Choroid plexus epithelial cell (primary cell): Measurements from ENCODE around the gene ARHGAP18.

ENCODE experiments used
- DNase-seq: peaks from one replicate; pipeline ENCODE4 v3.0.0-alpha.2; 2010; ENCODE audit warnings: low read depth
- H3K4me3 ChIP-seq: 2 replicates; pipeline ENCODE4 v1.5.1; 2011; ENCODE audit warnings: low read depth, mild to moderate bottlenecking, control low read depth, low read length, moderate library complexity
- CTCF ChIP-seq: conservative IDR thresholded peaks from 2 replicates; pipeline ENCODE4 v1.5.1; 2011; ENCODE audit warnings: low read depth, mild to moderate bottlenecking, control low read depth, inconsistent platforms, low read length, moderate library complexity

The ARHGAP18 gene

GRCh38 chr6:129551486-129551885, 158.5 kb downstream of the ARHGAP18 start:
- H3K4me3 ChIP-seq, result no peak overlapping the region
- TF ChIP-seq CTCF, result no peak
- DNase-seq, result no peak

- no peak overlapping the region for H3K4me3 ChIP-seq
- DNase-seq, result no peak
- TF ChIP-seq CTCF, result no peak
Observed at GRCh38 chr6:129546702-129547101, 163.3 kb downstream of the ARHGAP18 start.

GRCh38 chr6:129544892-129545612, 164.9 kb downstream of the ARHGAP18 start:
- no peak overlapping the region for H3K4me3 ChIP-seq
- no peak for TF ChIP-seq CTCF
- peak; percentile 72 for DNase-seq

DNA sequence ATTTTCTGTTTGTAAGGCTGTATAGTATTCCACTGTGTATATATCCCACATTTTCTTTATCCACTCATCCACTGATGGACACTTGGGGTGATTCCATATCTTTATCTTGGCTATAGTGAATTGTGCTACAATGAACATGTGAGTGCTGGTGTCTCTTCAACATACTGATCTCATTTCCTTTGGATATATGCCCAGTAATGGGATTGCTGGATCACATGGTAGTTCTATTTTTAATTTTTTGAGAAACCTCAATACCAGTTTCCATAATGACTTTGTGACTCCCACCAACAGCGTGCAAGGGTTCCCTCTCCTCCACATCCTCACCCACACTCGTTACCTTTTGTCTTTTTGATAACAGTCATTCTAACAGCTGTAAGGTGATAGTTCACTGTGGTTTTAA, 166.0 kb downstream of the ARHGAP18 start:
- no peak overlapping the region for H3K4me3 ChIP-seq
- DNase-seq, result peak; percentile 79
- no peak for TF ChIP-seq CTCF

GRCh38 chr6:129542705-129543104, 167.3 kb downstream of the ARHGAP18 start:
- no peak for DNase-seq
- TF ChIP-seq CTCF, result no peak
- no peak overlapping the region for H3K4me3 ChIP-seq

DNA sequence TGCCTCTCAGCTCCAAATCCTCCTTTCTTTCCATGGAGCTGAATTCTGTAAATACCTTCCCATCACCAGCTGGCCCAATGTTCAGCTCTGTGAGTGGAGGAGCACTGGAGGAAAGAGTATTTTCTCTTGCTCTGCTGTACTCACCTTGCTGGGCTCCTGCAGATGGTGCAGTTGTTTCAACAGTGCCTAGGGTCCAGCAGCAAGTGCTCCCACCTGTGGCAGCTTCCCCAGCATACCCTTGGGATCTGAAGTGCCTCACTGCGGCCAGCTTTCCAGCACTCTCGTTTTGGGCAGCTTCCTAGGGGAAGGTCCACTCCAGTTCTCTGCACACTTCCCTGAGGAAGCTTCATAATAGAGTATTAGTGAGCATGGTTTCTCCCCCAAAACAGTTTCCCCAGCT, 170.9 kb downstream of the ARHGAP18 start:
- no peak for TF ChIP-seq CTCF
- no peak overlapping the region for H3K4me3 ChIP-seq
- DNase-seq, result no peak

- DNase-seq, result no peak
- no peak for TF ChIP-seq CTCF
Observed at GRCh38 chr6:129536271-129536670, 173.7 kb downstream of the ARHGAP18 start.

More at GRCh38 chr6:129536271-129536670, 173.7 kb downstream of the ARHGAP18 start:
- H3K4me3 ChIP-seq, result no peak overlapping the region
